Hepatocyte (in vitro differentiated cells): ENCODE data around the gene PPIG. TPM values are rescaled to one million over a fixed set of nuclear protein-coding genes. Genes with fewer than 3 reads are reported as not detected.

Experiments
- DNase-seq: peaks from one replicate; pipeline ENCODE4 v3.0.0-alpha.2; 2016; ENCODE audit warnings: low spot score
- H2AFZ ChIP-seq: fragments of 200-600 bp; sonication (generic); 2 replicates; pipeline ENCODE4 v1.6.0; 2016; ENCODE audit warnings: antibody characterized with exemption, mild to moderate bottlenecking
- H3K27ac ChIP-seq: fragments of 200-600 bp; sonication (generic); 2 replicates; pipeline ENCODE4 v1.5.1; 2016; ENCODE audit warnings: mild to moderate bottlenecking
- H3K27me3 ChIP-seq: fragments of 200-600 bp; sonication (generic); 2 replicates; pipeline ENCODE4 v1.6.1; 2016
- H3K36me3 ChIP-seq: fragments of 200-600 bp; sonication (generic); replicated peaks from 2 replicates; pipeline ENCODE4 v1.5.1; 2016; ENCODE audit warnings: low read depth; ENCODE audit not compliant: insufficient read depth
- H3K4me1 ChIP-seq: fragments of 200-600 bp; sonication (generic); 2 replicates; pipeline ENCODE4 v1.5.1; 2016; ENCODE audit warnings: mild to moderate bottlenecking, moderate library complexity; ENCODE audit not compliant: insufficient read depth
- H3K4me2 ChIP-seq: fragments of 200-600 bp; sonication (generic); 2 replicates; pipeline ENCODE4 v1.6.0; 2016
- H3K4me3 ChIP-seq: fragments of 200-600 bp; sonication (generic); 2 replicates; pipeline ENCODE4 v1.5.1; 2016; ENCODE audit warnings: mild to moderate bottlenecking
- H3K79me2 ChIP-seq: fragments of 200-600 bp; sonication (generic); 2 replicates; pipeline ENCODE4 v1.6.0; 2017; ENCODE audit warnings: mild to moderate bottlenecking
- H3K9me2 ChIP-seq: fragments of 200-600 bp; sonication (generic); replicated peaks from 2 replicates; pipeline ENCODE4 v1.6.0; 2017; ENCODE audit warnings: mild to moderate bottlenecking; ENCODE audit not compliant: insufficient read depth
- H3K9me3 ChIP-seq: fragments of 200-600 bp; sonication (generic); 2 replicates; pipeline ENCODE4 v1.5.1; 2016; ENCODE audit warnings: low read depth, mild to moderate bottlenecking
- H4K20me1 ChIP-seq: fragments of 200-600 bp; sonication (generic); 2 replicates; pipeline ENCODE4 v1.6.0; 2016; ENCODE audit warnings: mild to moderate bottlenecking; ENCODE audit not compliant: insufficient read depth, poor library complexity, severe bottlenecking
- EZH2 ChIP-seq: fragments of 200-600 bp; sonication (generic); IDR thresholded peaks from 2 replicates; pipeline ENCODE4 v1.6.1; 2016; ENCODE audit warnings: antibody characterized with exemption, mild to moderate bottlenecking, borderline replicate concordance
- EZH2phosphoT487 ChIP-seq: fragments of 200-600 bp; sonication (generic); IDR thresholded peaks from one replicate; pipeline ENCODE4 v1.6.1; 2018; ENCODE audit warnings: antibody characterized with exemption, mild to moderate bottlenecking, low read depth, moderate library complexity; ENCODE audit not compliant: unreplicated experiment, severe bottlenecking
- WGBS: methylation state at CpG from one replicate; pipeline ENCODE4 v1.1.6; 2016; ENCODE audit warnings: low lambda C conversion rate; ENCODE audit errors: missing lambda C conversion rate; 5-methylcytosine and 5-hydroxymethylcytosine counted together
- polyA plus RNA-seq: library from polyadenylated mRNA; unstranded; fragments of >200 nt; fragmentation: Nextera tagmentation; extraction: Ambion mirVana; gene quantifications from 2 replicates; pipeline ENCODE4 v1.2.1, GENCODE V29; 2016
- total RNA-seq: library from RNA; depleted of rRNA; stranded (reverse); fragments of >200 nt; gene quantifications from 2 replicates; pipeline ENCODE4 v1.2.3, GENCODE V29; 2014
- TF ChIP-seq, protein P1 (sequence below): fragments of 200-600 bp; sonication (generic); IDR thresholded peaks from 2 replicates; pipeline ENCODE4 v1.5.1; 2016; ENCODE audit warnings: antibody characterized with exemption, mild to moderate bottlenecking; ENCODE audit not compliant: poor library complexity

The PPIG gene
- total and polyA plus RNA-seq, 2 experiments from 2014 or later, result 37.4 to 68.1 TPM

DNA sequence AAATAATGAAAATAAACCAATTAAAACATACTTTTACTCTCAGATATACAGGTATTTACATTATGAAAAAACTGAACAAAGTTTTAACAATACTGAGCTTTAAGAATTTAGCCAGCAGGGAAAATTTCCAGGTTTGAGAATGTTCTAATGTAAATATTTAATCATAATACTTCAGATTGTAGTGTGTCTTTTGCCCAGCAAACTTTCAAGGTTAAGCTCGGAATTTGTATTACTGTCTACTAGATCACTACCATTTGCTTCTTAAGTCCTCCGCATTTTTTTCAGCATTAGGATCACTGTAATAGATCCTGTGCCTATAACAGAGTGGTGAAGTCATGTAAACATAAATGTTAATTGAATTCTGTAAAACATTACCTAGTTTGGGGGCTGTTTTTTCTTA lies 57.3 kb downstream of the PPIG start:
- WGBS, result 61% methylated on average over 2 of the region's 2 CpGs
- peaks cover 3% of the 10 kb centered on the region for H4K20me1 ChIP-seq
- peaks cover 15% of the 10 kb centered on the region for H3K4me1 ChIP-seq
- H3K4me3 ChIP-seq, result no peak overlapping the region
- H3K27ac ChIP-seq, result peak overlapping the region; percentile 8
- H3K36me3 ChIP-seq, result peaks cover 4% of the 10 kb centered on the region
- peak overlapping the region; percentile 44 for H3K4me2 ChIP-seq
- no peaks in the 10 kb centered on the region for H3K79me2 ChIP-seq
- no peak overlapping the region for H2AFZ ChIP-seq
- no peaks in the 10 kb centered on the region for H3K27me3 ChIP-seq
- TF ChIP-seq EZH2phosphoT487 (no peak), EZH2 (no peak)
- TF ChIP-seq, protein P1, sequence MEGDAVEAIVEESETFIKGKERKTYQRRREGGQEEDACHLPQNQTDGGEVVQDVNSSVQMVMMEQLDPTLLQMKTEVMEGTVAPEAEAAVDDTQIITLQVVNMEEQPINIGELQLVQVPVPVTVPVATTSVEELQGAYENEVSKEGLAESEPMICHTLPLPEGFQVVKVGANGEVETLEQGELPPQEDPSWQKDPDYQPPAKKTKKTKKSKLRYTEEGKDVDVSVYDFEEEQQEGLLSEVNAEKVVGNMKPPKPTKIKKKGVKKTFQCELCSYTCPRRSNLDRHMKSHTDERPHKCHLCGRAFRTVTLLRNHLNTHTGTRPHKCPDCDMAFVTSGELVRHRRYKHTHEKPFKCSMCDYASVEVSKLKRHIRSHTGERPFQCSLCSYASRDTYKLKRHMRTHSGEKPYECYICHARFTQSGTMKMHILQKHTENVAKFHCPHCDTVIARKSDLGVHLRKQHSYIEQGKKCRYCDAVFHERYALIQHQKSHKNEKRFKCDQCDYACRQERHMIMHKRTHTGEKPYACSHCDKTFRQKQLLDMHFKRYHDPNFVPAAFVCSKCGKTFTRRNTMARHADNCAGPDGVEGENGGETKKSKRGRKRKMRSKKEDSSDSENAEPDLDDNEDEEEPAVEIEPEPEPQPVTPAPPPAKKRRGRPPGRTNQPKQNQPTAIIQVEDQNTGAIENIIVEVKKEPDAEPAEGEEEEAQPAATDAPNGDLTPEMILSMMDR, result no peak
- no peak for DNase-seq
- no peaks in the 10 kb centered on the region for H3K9me3 ChIP-seq
- no peaks in the 10 kb centered on the region for H3K9me2 ChIP-seq

DNA sequence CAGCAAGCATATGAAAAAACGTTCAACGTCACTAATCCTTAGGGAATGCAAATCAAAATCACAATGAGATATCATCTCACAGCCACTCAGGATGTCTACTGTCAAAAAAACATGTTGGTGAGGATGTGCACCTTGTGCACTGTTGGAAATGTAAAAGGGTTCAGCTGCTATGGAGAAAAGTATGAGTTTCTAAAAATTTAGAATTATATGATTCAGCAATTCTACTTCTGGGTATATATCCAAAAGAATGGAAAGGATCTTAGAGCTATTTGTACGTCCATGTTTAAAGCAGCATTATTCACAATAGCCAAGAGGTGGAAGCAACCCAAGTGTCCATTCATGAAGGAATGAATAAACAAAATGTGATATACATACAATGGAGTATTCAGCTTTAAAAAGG lies 60.0 kb downstream of the PPIG start:
- no peak for TF ChIP-seq EZH2phosphoT487
- TF ChIP-seq, protein P1, result no peak
- no peak for TF ChIP-seq EZH2
- 74% methylated on average over 3 of the region's 3 CpGs for WGBS

DNA sequence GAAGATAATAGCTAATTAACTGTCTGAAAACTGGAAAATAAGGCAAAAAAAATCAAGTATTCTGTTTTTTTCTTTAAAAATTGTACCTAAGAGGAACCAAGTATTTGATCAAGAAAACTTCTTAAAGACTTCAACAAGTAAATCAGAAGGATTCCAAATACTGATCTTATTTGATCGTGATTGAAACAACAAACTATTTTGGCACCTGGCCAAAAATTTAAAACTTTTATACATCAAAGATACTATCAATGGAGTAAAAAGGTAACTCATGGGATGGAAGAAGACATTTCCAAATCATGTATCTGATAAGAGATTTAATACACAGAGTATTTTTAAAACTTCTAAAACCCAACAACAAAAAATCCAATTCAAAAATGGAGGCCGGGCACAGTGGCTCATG lies 63.3 kb downstream of the PPIG start:
- H4K20me1 ChIP-seq, result no peaks in the 10 kb centered on the region
- H3K79me2 ChIP-seq, result no peaks in the 10 kb centered on the region
- TF ChIP-seq, protein P1, result no peak
- no peak for TF ChIP-seq EZH2phosphoT487
- no peak for TF ChIP-seq EZH2
- no peaks in the 10 kb centered on the region for H3K27me3 ChIP-seq
- no peaks in the 10 kb centered on the region for H3K36me3 ChIP-seq
- no peak overlapping the region for H3K27ac ChIP-seq
- H3K9me3 ChIP-seq, result no peaks in the 10 kb centered on the region
- no peaks in the 10 kb centered on the region for H3K4me1 ChIP-seq
- no peak overlapping the region for H3K4me2 ChIP-seq
- no peak overlapping the region for H2AFZ ChIP-seq
- WGBS, result 94% methylated on average over 2 of the region's 2 CpGs
- no peaks in the 10 kb centered on the region for H3K9me2 ChIP-seq
- DNase-seq, result no peak
- no peak overlapping the region for H3K4me3 ChIP-seq

More for the DNA sequence above, 60.0 kb downstream of the PPIG start:
- Histone ChIP-seq H3K27me3 (no peaks in the 10 kb centered on the region), H2AFZ (no peak overlapping the region), H3K4me3 (no peak overlapping the region), H4K20me1 (peaks cover 3% of the 10 kb centered on the region), H3K4me2 (no peak overlapping the region), H3K9me2 (no peaks in the 10 kb centered on the region), H3K4me1 (peaks cover 15% of the 10 kb centered on the region), H3K36me3 (no peaks in the 10 kb centered on the region), H3K27ac (no peak overlapping the region), H3K9me3 (no peaks in the 10 kb centered on the region), H3K79me2 (no peaks in the 10 kb centered on the region)
- no peak for DNase-seq

DNA sequence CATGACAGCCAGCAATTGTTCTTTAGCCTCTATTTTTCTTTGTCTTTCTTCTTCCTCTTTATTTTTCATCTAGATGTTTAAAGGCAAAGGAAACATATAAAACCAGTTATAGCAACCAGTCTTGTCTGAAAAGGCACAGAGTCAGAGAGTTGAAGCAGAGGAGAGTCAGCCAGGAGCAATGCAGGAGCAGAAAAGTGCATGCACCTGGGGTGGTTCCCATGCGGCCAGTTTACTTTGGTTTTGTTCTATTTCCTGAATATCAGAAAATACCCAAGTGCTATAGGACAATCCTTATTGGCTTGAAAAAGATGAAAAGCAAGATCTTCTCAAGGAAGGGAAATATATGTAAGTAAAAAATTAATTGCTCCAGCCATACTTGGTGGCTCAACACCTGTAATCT lies 65.1 kb downstream of the PPIG start:
- 96% methylated on average over 1 of the region's 1 CpG for WGBS

More for the DNA sequence above, 65.1 kb downstream of the PPIG start:
- Histone ChIP-seq H3K79me2 (no peaks in the 10 kb centered on the region), H3K9me2 (no peaks in the 10 kb centered on the region), H4K20me1 (no peaks in the 10 kb centered on the region), H3K4me2 (no peak overlapping the region), H3K9me3 (no peaks in the 10 kb centered on the region), H3K27ac (no peak overlapping the region), H3K4me3 (no peak overlapping the region), H3K4me1 (no peaks in the 10 kb centered on the region), H3K27me3 (no peaks in the 10 kb centered on the region), H3K36me3 (no peaks in the 10 kb centered on the region), H2AFZ (no peak overlapping the region)
- no peak for DNase-seq
- TF ChIP-seq, protein P1, result no peak
- TF ChIP-seq EZH2phosphoT487 (no peak), EZH2 (no peak)
